DMS153 (cell line): ENCODE data around the gene MRPS10.
"Not testable (repeated sequence)": the region's sequence is repeated elsewhere in the genome, so short reads cannot be mapped to it uniquely, and the experiment has no call there.

Experiments
- DNase-seq: peaks from one replicate; lab custom pipeline; 2025; lab: John Stamatoyannopoulos, UW

The MRPS10 gene

GRCh38 chr6:42239333-42239732 lies 21.7 kb upstream of the MRPS10 start:
- no peak for DNase-seq

GRCh38 chr6:42237857-42238256 lies 20.2 kb upstream of the MRPS10 start:
- DNase-seq = no peak

- DNase-seq = no peak
These were observed 19.2 kb upstream of the MRPS10 start for GRCh38 chr6:42236682-42237473.

- no peak for DNase-seq
These were observed 18.4 kb upstream of the MRPS10 start for GRCh38 chr6:42236030-42236429.

- DNase-seq = no peak
These were observed 14.4 kb upstream of the MRPS10 start for GRCh38 chr6:42232035-42232434.

GRCh38 chr6:42230345-42231321 lies 13.0 kb upstream of the MRPS10 start:
- DNase-seq = no peak

- no peak for DNase-seq
These were observed 12.0 kb upstream of the MRPS10 start for GRCh38 chr6:42229506-42230119.

- no peak for DNase-seq
These were observed 10.6 kb upstream of the MRPS10 start for GRCh38 chr6:42228305-42228704.

GRCh38 chr6:42227173-42227850 lies 9.7 kb upstream of the MRPS10 start:
- no peak for DNase-seq

GRCh38 chr6:42226645-42227143 lies 9.0 kb upstream of the MRPS10 start:
- DNase-seq = no peak

GRCh38 chr6:42226161-42226611 lies 8.5 kb upstream of the MRPS10 start:
- DNase-seq = no peak

- no peak for DNase-seq
These were observed 7.8 kb upstream of the MRPS10 start for GRCh38 chr6:42225419-42225818.

GRCh38 chr6:42225029-42225339 lies 7.3 kb upstream of the MRPS10 start:
- DNase-seq = no peak

- no peak for DNase-seq
These were observed 6.8 kb upstream of the MRPS10 start for GRCh38 chr6:42224222-42225028.

GRCh38 chr6:42222448-42222847 lies 4.8 kb upstream of the MRPS10 start:
- no peak for DNase-seq

GRCh38 chr6:42221546-42221945 lies 3.9 kb upstream of the MRPS10 start:
- no peak for DNase-seq

GRCh38 chr6:42220807-42221206 lies 3.1 kb upstream of the MRPS10 start:
- DNase-seq = no peak

GRCh38 chr6:42217157-42217518 lies 523 bp downstream of the MRPS10 start:
- no peak for DNase-seq

GRCh38 chr6:42216495-42216894 lies 1.2 kb downstream of the MRPS10 start:
- not testable (repeated sequence) for DNase-seq

GRCh38 chr6:42212442-42212841 lies 5.2 kb downstream of the MRPS10 start:
- no peak for DNase-seq

- DNase-seq = no peak
These were observed 5.9 kb downstream of the MRPS10 start for GRCh38 chr6:42211726-42212125.
